GM18508 (cell line): ENCODE data around the gene WLS.

ENCODE experiments used
- ATAC-seq: cut with Tn5 transposase; IDR thresholded peaks from one replicate; pipeline ENCODE4 v1.9.1; 2021; ENCODE audit warnings: moderate number of reproducible peaks; ENCODE audit not compliant: insufficient read depth, unreplicated experiment

The WLS gene

DNA sequence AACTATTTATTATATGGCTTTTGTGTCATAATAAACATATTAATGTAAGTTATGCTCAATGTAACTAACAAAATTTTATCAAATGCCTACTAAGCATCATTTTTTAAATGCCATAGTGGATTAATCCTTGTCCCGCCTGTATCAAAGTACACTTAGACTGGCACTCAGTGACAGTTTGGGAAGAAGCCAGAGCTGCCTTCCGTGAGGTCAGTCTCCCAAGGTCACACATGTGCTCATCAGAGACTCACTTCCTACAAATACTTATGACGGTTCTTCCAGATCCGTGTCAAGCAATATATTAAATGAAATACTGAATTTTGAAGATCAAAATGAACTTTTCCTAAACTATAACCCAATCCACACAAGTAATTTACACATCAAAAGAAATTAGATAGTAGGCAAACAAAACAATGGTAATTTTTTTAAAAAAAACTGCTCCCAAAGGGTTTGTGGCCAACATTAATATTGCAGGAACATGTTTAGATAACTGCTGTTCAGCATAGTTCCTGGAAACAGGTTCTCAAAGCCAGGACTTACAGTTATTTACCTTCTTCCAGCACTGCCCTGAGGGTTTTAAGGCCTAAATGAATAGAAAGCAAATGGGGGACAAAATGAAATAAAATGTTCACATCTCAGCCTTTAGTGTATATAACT lies 27.2 kb downstream of the WLS start:
- no peak for ATAC-seq

GRCh38 chr1:68202239-68202832 lies 30.0 kb downstream of the WLS start:
- ATAC-seq, result no peak

DNA sequence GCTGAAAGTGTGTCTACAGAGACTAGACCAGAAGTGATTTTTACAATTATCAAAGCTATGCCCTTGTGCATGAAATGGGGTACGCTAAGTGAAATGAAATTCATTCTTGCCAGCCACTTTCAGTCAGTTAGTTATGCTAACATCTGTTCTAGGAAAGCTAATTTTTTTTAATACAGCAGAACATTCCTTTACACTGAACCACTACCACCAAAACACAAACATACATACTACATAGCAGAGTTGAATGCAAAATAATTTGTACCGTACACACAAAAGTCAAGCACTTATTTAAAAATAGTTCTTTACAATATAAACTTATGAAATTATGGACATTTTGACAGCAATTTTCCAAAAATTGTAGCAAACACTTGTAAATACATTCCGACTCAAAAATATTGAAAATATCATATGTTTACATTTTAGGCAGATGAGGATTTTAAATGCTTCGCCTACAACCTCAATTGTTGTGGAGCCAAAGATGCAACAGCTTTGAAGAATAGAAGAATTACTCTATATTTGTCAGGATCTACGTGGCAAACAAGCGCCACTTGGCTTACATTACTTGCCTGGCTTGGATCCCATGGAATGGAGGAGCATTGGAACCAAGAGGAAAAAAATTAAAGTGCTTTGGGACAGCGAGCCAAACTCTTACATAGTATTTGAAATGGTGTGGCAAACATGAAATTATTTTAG lies 30.6 kb downstream of the WLS start:
- ATAC-seq, result no peak

DNA sequence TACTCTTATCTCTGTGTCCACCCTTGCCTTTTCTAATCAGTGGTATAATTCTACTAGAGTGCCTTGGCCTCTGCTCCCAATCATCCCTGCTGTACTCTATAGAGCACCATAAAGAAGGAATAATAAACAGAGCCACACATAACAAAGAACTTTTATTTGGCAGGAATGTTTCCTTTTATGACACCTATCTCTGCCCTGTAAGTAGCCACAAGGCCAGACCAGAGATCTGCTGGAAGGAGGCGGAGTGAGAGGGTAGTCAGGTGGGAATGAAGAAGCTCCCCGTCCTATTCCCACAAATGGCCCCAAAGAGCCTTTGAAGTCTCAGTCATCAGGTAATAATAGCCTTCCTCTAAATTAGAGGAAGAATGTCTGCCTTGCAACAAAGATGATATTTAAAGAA lies 32.7 kb downstream of the WLS start:
- ATAC-seq, result no peak

- no peak for ATAC-seq
Observed at GRCh38 chr1:68198752-68199151, 33.6 kb downstream of the WLS start.

- ATAC-seq, result no peak
Observed at GRCh38 chr1:68197891-68198290, 34.4 kb downstream of the WLS start.

DNA sequence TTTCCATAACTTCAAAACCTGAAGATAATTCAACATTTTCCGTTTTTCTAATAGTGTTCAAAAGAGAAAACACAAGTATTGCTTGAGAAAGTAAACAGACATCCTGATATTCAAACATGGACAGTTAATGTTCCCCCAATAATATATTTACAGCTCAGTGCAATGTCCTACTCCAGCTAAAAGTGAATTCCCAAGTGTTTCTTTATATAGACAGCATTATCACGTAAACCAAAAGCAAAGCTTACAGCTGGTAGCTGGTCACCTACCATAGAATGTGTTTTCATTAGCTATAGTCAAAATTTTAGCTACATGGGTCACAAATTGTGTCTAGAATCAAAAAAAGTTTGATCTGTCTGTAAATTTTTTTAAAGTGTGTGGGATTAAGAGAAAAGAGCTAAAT lies 34.9 kb downstream of the WLS start:
- ATAC-seq, result no peak

- no peak for ATAC-seq
Observed at GRCh38 chr1:68196676-68197075, 35.6 kb downstream of the WLS start.

GRCh38 chr1:68191717-68192116 lies 40.6 kb downstream of the WLS start:
- no peak for ATAC-seq

DNA sequence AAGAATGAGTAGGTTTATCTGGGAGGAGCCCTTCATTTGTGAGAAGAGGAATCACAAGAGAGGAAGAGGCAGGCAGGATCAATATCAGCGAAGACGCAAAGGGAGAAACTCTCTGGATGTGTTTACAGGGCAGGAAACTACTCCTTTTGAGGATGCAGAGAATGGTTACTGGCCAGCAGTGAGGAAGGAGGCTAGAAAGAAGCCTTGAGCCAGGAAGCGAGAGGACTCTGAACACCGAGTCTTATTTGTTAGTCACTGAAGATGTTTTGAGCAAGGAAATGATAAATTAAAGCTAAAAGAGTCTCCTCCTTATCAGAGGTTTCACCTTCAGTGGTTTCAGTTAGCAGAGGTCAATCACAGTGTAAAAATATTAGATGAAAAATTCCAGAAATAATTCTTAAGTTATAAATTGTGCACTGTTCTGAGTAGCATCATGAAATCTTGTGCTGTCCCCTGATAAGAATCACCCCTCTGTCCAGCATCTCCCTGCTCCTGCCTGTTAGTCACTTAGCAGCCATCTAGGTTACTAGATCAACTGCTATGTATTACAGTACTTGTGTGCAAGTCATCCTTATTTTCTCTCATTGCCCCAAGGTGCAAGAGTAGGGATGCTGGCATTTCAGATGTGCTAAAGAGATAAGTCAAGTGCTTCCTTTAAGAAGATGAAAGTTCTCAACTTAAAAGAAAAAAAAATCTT lies 43.5 kb downstream of the WLS start:
- ATAC-seq, result no peak

DNA sequence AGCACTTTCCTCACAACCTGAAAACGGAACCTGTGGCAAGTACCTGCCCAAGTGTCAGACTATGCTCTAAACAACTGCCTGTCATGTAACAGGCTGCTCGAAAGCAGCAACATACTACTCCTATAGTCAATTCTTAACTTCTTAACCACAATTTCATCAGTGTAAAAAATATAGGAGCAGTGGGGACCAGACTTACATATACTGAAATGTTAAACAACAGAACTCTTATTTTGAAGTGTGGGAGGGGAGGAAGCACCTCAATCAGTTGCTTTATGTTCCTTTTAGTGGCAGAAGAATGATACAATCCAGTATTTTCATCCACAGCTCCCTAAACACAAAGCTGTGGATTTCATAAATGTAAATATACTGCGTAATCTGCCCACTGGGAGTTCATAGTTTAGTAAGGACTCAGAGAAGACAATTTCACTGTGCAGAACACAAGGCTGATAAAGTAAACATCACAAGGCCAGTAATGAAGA lies 44.2 kb downstream of the WLS start:
- ATAC-seq, result no peak

- ATAC-seq, result no peak
Observed at GRCh38 chr1:68185743-68186142, 46.6 kb downstream of the WLS start.

- ATAC-seq, result no peak
Observed at GRCh38 chr1:68183895-68184294, 48.4 kb downstream of the WLS start.

DNA sequence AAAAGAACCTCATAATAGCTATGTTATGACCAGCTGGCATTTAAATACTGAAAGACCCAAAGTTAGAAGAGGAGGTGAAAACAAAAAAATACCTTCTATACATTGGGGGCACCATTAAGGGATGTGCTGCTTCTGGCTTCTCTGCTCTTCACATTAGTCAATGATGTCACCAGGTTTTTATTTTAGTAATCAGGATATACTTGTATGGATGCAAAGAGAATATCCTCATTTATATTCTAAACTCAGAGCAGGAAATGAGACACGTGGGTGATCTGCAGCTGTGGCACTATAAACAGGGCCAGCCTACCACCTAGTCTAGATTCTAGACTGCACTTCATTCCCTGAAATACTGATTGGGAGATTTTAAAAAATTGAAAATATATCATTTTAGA lies 51.2 kb downstream of the WLS start:
- ATAC-seq, result peak; percentile 32

- ATAC-seq, result peak; percentile 45
Observed at GRCh38 chr1:68180441-68181164, 51.7 kb downstream of the WLS start.

DNA sequence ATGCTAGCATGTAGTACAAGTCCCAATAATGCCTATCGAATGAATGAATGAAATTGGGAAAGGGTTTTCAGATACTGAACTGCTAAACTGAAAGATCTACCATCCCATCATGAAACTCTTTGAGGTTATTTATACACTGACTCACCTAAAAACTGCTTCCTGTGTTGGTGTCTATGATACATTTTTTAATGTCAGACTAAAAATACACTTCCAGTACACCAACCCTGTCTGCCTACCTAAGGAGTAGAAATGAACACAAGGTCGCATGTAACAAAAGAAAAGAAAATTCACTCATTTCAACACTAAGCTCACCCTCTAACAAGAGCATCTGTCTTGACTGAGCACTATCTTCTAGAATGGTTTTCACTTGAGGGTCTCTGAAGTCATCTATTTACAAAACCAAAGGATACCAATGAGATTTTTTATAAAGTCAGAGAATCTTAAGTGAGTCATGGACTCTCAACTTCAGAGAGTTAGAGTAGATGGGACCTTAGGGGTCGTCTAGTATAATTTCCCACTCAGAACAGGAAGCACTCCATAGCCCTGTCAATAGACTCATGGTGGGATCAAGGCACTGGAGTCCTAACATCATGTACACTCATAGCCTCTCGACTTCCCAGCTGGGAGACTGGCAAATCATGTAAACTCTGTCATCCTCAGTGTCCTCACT lies 53.4 kb downstream of the WLS start:
- peak; percentile 48 for ATAC-seq

DNA sequence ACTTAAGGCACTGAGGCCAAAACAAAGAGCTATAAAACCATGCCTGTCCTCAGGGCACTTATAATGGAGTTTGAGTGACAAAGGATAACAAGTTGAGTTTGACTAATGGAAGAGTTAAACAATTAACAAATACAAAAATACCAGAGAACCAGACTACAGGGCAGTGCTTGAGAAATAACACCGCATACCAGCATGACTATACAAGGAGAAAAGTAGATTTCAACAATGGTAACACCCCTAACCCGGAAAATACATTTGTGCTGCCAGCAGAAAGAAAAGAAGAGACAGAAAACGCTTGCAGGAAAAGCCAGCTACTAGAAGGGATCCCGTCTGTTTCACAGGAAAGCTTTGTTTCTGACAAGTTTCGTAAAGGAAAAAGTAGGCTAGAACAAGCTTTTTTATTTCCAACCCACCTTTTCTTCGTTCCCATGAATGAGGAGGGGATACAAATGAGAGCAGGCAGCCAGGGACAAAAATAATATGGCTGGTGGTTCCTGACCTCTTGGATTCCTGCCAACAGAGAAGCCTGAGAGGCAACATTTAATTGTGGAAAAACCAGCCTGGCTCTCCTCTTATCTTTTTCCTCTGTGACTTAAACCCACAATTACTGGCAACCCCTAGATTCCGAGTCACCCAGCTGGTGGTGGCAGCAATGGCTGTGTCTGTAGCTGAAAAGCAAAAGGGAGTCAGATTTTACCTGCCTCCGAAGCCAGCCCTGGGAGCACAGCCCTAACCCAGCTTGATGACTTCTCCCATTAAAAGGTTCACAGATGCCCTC lies 56.5 kb downstream of the WLS start:
- no peak for ATAC-seq

GRCh38 chr1:68174738-68175113 lies 57.6 kb downstream of the WLS start:
- no peak for ATAC-seq
